K562 (cell line): ENCODE measurements around the gene ARID4B. TPM values are rescaled to one million over a fixed set of nuclear protein-coding genes. Genes with fewer than 3 reads are reported as not detected.
"Not testable (repeated sequence)": the region's sequence is repeated elsewhere in the genome, so short reads cannot be mapped to it uniquely, and the experiment has no call there.

Experiments used
- ATAC-seq: fragments of 200-7000 bp; cut with Tn5 transposase; 3 replicates; pipeline ENCODE4 v1.9.1; 2020; ENCODE audit warnings: moderate library complexity
- BruUV-seq: library from RNA; stranded (reverse); fragments of 400-500 nt; replicated peaks from 2 replicates; lab custom pipeline; 2021; lab: Mats Ljungman, UMichigan
- CTCF ChIA-PET: fragments of 300-600 bp; formaldehyde crosslinking; extraction: SDS; loops from one replicate; lab custom pipeline; 2021; ENCODE audit warnings: low intra/inter-chr PET ratio; lab: Yijun Ruan, JAX
- POLR2A ChIA-PET: fragments of 300-600, 350-650 bp; sonication (Branson Sonifier 250); formaldehyde crosslinking; extraction: SDS; loops from one replicate; lab custom pipeline; 2021; ENCODE audit warnings: antibody characterized with exemption, inconsistent platforms; lab: Yijun Ruan, JAX
- DNase-seq, 4 experiments: peaks; one replicate each; pipeline versions ENCODE4 v3.0.0 to v3.0.0-alpha.2; 2011 to 2018; ENCODE audit warnings: low spot score in 3 of 4, mixed read lengths in 3 of 4; ENCODE audit errors: extremely low read depth in 1 of 4
- FAIRE-seq: peaks from 2 replicates; lab custom pipeline; 2011; peaks lifted over from hg19 to GRCh38; lab: Jason Lieb, UNC
- H2AFZ ChIP-seq: 2 replicates; pipeline ENCODE4 v1.6.0; 2011; ENCODE audit warnings: low read depth, low read length, control low read depth, inconsistent platforms
- H3K27ac ChIP-seq: fragments of 200-600 bp; 3 replicates; pipeline ENCODE4 v1.8.0; 2011; ENCODE audit warnings: low read depth, mild to moderate bottlenecking, control low read depth, inconsistent platforms, low read length, moderate library complexity, mixed read lengths; ENCODE audit errors: extremely low read depth
- H3K27me3 ChIP-seq, 2 experiments: fragments of 300-600 bp in 1 of 2; 2 replicates in 1 of 2; 3 replicates in 1 of 2; pipeline versions ENCODE4 v1.6.0 to v1.8.0; 2011; ENCODE audit warnings: inconsistent platforms in 2 of 2, low read length in 2 of 2, mild to moderate bottlenecking in 1 of 2, mixed read lengths in 1 of 2, moderate library complexity in 1 of 2; ENCODE audit not compliant: control insufficient read depth in 2 of 2, insufficient read depth in 2 of 2
- H3K36me3 ChIP-seq: fragments of 300-600 bp; 3 replicates; pipeline ENCODE4 v1.8.0; 2011; ENCODE audit warnings: mild to moderate bottlenecking, low read length, inconsistent platforms; ENCODE audit not compliant: control insufficient read depth, insufficient read depth
- H3K4me1 ChIP-seq, 2 experiments: fragments of 200-600 bp in 1 of 2; replicated peaks in 1 of 2; 2 replicates in 1 of 2; 3 replicates in 1 of 2; pipeline versions ENCODE4 v1.5.1 to v1.8.0; 2011; ENCODE audit warnings: inconsistent platforms in 2 of 2, low read length in 2 of 2, mild to moderate bottlenecking in 1 of 2, mixed read lengths in 1 of 2, moderate library complexity in 1 of 2; ENCODE audit not compliant: control insufficient read depth in 2 of 2, insufficient read depth in 2 of 2
- H3K4me2 ChIP-seq: 2 replicates; pipeline ENCODE4 v1.6.1; 2011; ENCODE audit warnings: low read length, control low read depth, inconsistent platforms, mixed read lengths; ENCODE audit not compliant: insufficient read depth
- H3K4me3 ChIP-seq: fragments of 200-600 bp; sonication (generic), shearing (Covaris generic); 2 replicates; pipeline ENCODE4 v1.5.1; 2016; ENCODE audit warnings: control low read depth, inconsistent platforms
- H3K79me2 ChIP-seq: fragments of 200-600 bp; 3 replicates; pipeline ENCODE4 v1.8.0; 2011; ENCODE audit warnings: low read length, inconsistent platforms; ENCODE audit not compliant: control insufficient read depth, insufficient read depth
- H3K9ac ChIP-seq, 2 experiments: 2 replicates each; pipeline versions ENCODE4 v1.6.0 to v1.6.1; 2011; ENCODE audit warnings: low read depth in 2 of 2, low read length in 2 of 2, control low read depth in 1 of 2, inconsistent platforms in 1 of 2, mild to moderate bottlenecking in 1 of 2, mixed read lengths in 1 of 2; ENCODE audit not compliant: insufficient read depth in 1 of 2
- H3K9me1 ChIP-seq: one replicate; pipeline ENCODE4 v1.6.0; 2011; ENCODE audit warnings: inconsistent platforms, mild to moderate bottlenecking, low read length, moderate library complexity; ENCODE audit not compliant: control insufficient read depth, insufficient read depth
- H3K9me3 ChIP-seq: replicated peaks from 2 replicates; pipeline ENCODE4 v1.5.1; 2011; ENCODE audit warnings: low read depth, low read length, inconsistent platforms; ENCODE audit not compliant: control insufficient read depth, insufficient read depth
- H4K20me1 ChIP-seq: replicated peaks from 2 replicates; pipeline ENCODE4 v1.6.1; 2011; ENCODE audit warnings: low read length, inconsistent platforms, mixed read lengths; ENCODE audit not compliant: control insufficient read depth, insufficient read depth
- CEBPB ChIP-seq: fragments of 450-650 bp; IDR thresholded peaks from 2 replicates; pipeline ENCODE4 v1.6.1; 2016; ENCODE audit warnings: missing genetic modification characterization, missing compliant biosample characterization
- CEBPG ChIP-seq, 3 experiments: fragments of 200-800 bp in 1 of 3; sonication (Bioruptor generic) in 1 of 3; sonication (generic) in 1 of 3; formaldehyde crosslinking in 1 of 3; IDR thresholded peaks in 2 of 3; conservative IDR thresholded peaks in 1 of 3; 2 replicates each; pipeline versions ENCODE4 v1.6.1 to v1.8.0; 2016 to 2022; ENCODE audit warnings: missing compliant biosample characterization in 2 of 3, missing genetic modification characterization in 2 of 3, mild to moderate bottlenecking in 1 of 3, missing genetic modification reagents in 1 of 3
- SP1 ChIP-seq: sonication (generic); formaldehyde crosslinking; IDR thresholded peaks from 2 replicates; pipeline ENCODE4 v1.8.1; 2022; ENCODE audit warnings: mild to moderate bottlenecking, missing genetic modification reagents
- WGBS: fragments of 100-300 bp; shearing (Covaris generic); methylation state at CpG from one replicate; pipeline ENCODE4 v1.1.6; 2016; ENCODE audit warnings: low coverage, mixed read lengths; ENCODE audit not compliant: insufficient coverage; ENCODE audit errors: missing lambda C conversion rate; 5-methylcytosine and 5-hydroxymethylcytosine counted together
- in situ Hi-C: fragments of 300-500 bp; cut with MboI; formaldehyde crosslinking; loops from 4 replicates; pipeline ENCODE4 v1.15.0; 2018; ENCODE audit warnings: inconsistent platforms, mixed read lengths
- intact Hi-C: fragments of 100-400 bp; cut with micrococcal nuclease; formaldehyde crosslinking; loops from 2 replicates; pipeline ENCODE4 v1.14.2; 2022
- polyA plus RNA-seq, 8 experiments: library from polyadenylated mRNA; depleted of rRNA in 4 of 8; stranded (reverse) in 5 of 8; unstranded in 3 of 8; fragments of >200 nt; fragmentation: Nextera tagmentation in 2 of 8; fragmentation: Illumina TruSeq in 1 of 8; extraction: Ambion mirVana in 2 of 8; extraction: Trizol in 1 of 8; gene quantifications; 2 replicates each; pipeline versions ENCODE4 v1.2.1 to v1.2.3, GENCODE V29; 2011 to 2014; ENCODE audit warnings: inconsistent platforms in 1 of 8, missing spikeins in 1 of 8
- total RNA-seq, 7 experiments: library from RNA; depleted of rRNA in 6 of 7; stranded (reverse); fragments of >200 nt in 6 of 7; fragmentation: Illumina TruSeq in 2 of 7; extraction: Trizol in 2 of 7; gene quantifications; 2 replicates each; pipeline versions ENCODE4 v1.2.1 to v1.2.3, GENCODE V29; 2011 to 2021; ENCODE audit warnings: low replicate concordance in 1 of 7
- TF ChIP-seq, protein P1 (sequence below), 2 experiments: fragments of 450-650 bp; IDR thresholded peaks; 2 replicates each; pipeline ENCODE4 v1.6.1; 2016
- TF ChIP-seq, protein P2 (sequence below): sonication (generic); formaldehyde crosslinking; IDR thresholded peaks from 2 replicates; pipeline ENCODE4 v1.8.1; 2023; ENCODE audit warnings: mild to moderate bottlenecking, missing genetic modification reagents

The ARID4B gene
- total and polyA plus RNA-seq, 9 of the 15 experiments (the other 6 are each of a cell fraction or from before 2014, with no cell fraction given), result 8.4 to 38.9 (median 18.5) TPM

DNA sequence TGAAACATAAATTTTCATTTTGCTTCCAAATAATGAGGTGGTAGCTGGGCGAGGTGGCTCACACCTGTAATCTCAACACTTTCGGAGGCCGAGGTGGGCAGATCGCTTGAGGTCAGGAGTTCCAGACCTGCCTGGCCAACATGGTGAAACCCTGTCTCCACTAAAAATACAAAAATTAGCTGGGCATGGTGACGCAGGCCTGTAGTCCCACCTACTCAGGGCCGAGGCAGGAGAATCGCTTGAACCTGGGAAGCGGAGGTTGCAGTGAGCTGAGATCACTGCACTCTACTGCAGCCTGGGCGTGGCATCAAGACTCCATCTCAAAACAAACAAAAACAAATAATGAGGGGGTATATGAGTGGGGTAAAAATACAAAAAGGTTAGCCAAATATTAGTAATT lies 168.0 kb downstream of the ARID4B start:
- FAIRE-seq, H4K20me1 ChIP-seq, CTCF ChIA-PET, H3K9me3 ChIP-seq, in situ Hi-C loops, H3K27me3 ChIP-seq, BruUV-seq, H2AFZ ChIP-seq, H3K4me1 ChIP-seq, H3K9me1 ChIP-seq: not testable (repeated sequence)
- H3K27ac ChIP-seq, result peak overlapping the region; percentile 92; the same call in 1 of the 3 replicates
- peaks cover 49% of the 10 kb centered on the region for H3K36me3 ChIP-seq
- H3K9ac ChIP-seq, result peak overlapping the region in 1 of 2 experiments; percentile 95; a peak in 2 of 4 replicates
- POLR2A ChIA-PET, result interaction anchor here (0.6 to 1.9 kb wide), 6 partner anchors 10 to 188 kb away, joined by 3 to 21 read pairs (median 4); partner anchors contain the start of gene TOMM20
- peak overlapping the region; percentile 98 for H3K4me2 ChIP-seq
- TF ChIP-seq, protein P1, sequence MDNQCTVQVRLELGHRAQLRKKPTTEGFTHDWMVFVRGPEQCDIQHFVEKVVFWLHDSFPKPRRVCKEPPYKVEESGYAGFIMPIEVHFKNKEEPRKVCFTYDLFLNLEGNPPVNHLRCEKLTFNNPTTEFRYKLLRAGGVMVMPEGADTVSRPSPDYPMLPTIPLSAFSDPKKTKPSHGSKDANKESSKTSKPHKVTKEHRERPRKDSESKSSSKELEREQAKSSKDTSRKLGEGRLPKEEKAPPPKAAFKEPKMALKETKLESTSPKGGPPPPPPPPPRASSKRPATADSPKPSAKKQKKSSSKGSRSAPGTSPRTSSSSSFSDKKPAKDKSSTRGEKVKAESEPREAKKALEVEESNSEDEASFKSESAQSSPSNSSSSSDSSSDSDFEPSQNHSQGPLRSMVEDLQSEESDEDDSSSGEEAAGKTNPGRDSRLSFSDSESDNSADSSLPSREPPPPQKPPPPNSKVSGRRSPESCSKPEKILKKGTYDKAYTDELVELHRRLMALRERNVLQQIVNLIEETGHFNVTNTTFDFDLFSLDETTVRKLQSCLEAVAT (IDR thresholded peaks at IDR 0.05), result 0 out of 4 replicates have a peak, but pooled peaks of 1 of the 2 experiments have one; percentile 39
- TF ChIP-seq SP1 (CRISPR knock-in tag), result peak; percentile 26; the same call in 1 of the 2 replicates
- peaks cover 54% of the 10 kb centered on the region for H3K79me2 ChIP-seq
- 73% methylated on average over 9 of the region's 9 CpGs for WGBS
- H3K4me3 ChIP-seq, result peak overlapping the region; percentile 78
- peak in 1 of 4 experiments; percentile 37 for DNase-seq
- ATAC-seq, result peak; percentile 20; the same call in 2 of the 3 replicates
- intact Hi-C loops, result loop anchor here (2.0 kb wide), 1 partner anchor 31 kb away; the partner anchor contains the start of gene TOMM20

DNA sequence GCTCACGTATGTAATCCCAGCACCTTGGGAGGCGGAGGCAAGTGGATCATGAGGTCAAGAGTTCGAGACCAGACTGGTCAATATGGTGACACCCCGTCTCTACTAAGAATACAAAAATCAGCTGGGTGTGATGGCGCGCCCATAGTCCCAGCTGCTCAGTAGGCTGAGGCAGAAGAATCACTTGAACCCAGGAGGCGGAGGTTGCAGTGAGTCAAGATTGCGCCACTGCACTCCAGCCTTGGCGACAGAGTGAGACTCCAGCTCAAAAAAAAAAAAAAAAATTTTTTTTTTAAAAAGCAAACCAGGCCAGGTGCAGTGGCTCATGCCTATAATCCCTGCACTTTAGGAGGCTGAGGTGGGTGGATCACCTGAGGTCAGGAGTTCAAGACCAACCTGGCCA lies 168.7 kb downstream of the ARID4B start:
- in situ Hi-C loops; H3K4me1 ChIP-seq; H3K27ac ChIP-seq; DNase-seq; H2AFZ ChIP-seq; H3K4me2 ChIP-seq; ATAC-seq; H3K4me3 ChIP-seq; H3K27me3 ChIP-seq; H4K20me1 ChIP-seq; CTCF ChIA-PET; BruUV-seq; H3K9ac ChIP-seq; intact Hi-C loops; FAIRE-seq; H3K9me3 ChIP-seq; H3K9me1 ChIP-seq; TF ChIP-seq CEBPG (tag; conservative IDR thresholded peaks at IDR 0.05 in 1 of 2, IDR thresholded peaks at IDR 0.05 in 1 of 2): not testable (repeated sequence)
- 97% methylated on average over 9 of the region's 9 CpGs for WGBS
- POLR2A ChIA-PET, result interaction anchor here (0.6 to 1.4 kb wide), 6 partner anchors 14 to 287 kb away, joined by 3 to 5 read pairs (median 3); no protein-coding TSS in a partner anchor
- TF ChIP-seq, protein P2, sequence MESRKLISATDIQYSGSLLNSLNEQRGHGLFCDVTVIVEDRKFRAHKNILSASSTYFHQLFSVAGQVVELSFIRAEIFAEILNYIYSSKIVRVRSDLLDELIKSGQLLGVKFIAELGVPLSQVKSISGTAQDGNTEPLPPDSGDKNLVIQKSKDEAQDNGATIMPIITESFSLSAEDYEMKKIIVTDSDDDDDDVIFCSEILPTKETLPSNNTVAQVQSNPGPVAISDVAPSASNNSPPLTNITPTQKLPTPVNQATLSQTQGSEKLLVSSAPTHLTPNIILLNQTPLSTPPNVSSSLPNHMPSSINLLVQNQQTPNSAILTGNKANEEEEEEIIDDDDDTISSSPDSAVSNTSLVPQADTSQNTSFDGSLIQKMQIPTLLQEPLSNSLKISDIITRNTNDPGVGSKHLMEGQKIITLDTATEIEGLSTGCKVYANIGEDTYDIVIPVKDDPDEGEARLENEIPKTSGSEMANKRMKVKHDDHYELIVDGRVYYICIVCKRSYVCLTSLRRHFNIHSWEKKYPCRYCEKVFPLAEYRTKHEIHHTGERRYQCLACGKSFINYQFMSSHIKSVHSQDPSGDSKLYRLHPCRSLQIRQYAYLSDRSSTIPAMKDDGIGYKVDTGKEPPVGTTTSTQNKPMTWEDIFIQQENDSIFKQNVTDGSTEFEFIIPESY (CRISPR knock-in tag), result 0 out of 2 replicates have a peak, but pooled peaks have one; percentile 54
- TF ChIP-seq CEBPB (tag) (0 out of 2 replicates have a peak, but pooled peaks have one; percentile 13), CEBPG (CRISPR knock-in tag; IDR thresholded peaks at IDR 0.05) (peak; percentile 51; the same call in 1 of the 2 replicates)
- H3K36me3 ChIP-seq, result peaks cover 56% of the 10 kb centered on the region
- peaks cover 54% of the 10 kb centered on the region for H3K79me2 ChIP-seq
